Measurements from ENCODE around the gene POLK. TPM values are rescaled to one million over a fixed set of nuclear protein-coding genes. Genes with fewer than 3 reads are reported as not detected.

POLK gene
- total RNA-seq, 1 donor from 2014 or later: 19.3 TPM

- H3K4me3 Mint-ChIP-seq (ENCODE audit: unreplicated experiment): peak overlapping the region; percentile 97
- no peaks in the 10 kb centered on the region for H3K9me3 Mint-ChIP-seq (ENCODE audit: unreplicated experiment)
- no peak for TF ChIP-seq CTCF (IDR thresholded peaks at IDR 0.05; ENCODE audit: unreplicated experiment)
- H3K27me3 Mint-ChIP-seq (ENCODE audit: unreplicated experiment): peaks cover 8% of the 10 kb centered on the region
- peaks cover 8% of the 10 kb centered on the region for H3K36me3 Mint-ChIP-seq (ENCODE audit: low read depth, unreplicated experiment)
- no peak for DNase-seq (ENCODE audit: low spot score)
- H3K4me1 Mint-ChIP-seq (ENCODE audit: unreplicated experiment): peaks cover 18% of the 10 kb centered on the region
- H3K27ac Mint-ChIP-seq (ENCODE audit: unreplicated experiment): no peak overlapping the region
Observed at GRCh38 chr5:75509956-75510355, 1.7 kb upstream of the POLK start.

- Mint-ChIP-seq H3K9me3 (ENCODE audit: unreplicated experiment) (no peaks in the 10 kb centered on the region), H3K27ac (ENCODE audit: unreplicated experiment) (peak overlapping the region; percentile 9), H3K4me3 (ENCODE audit: unreplicated experiment) (peak overlapping the region; percentile 97), H3K36me3 (ENCODE audit: low read depth, unreplicated experiment) (peaks cover 8% of the 10 kb centered on the region), H3K27me3 (ENCODE audit: unreplicated experiment) (peaks cover 8% of the 10 kb centered on the region), H3K4me1 (ENCODE audit: unreplicated experiment) (peaks cover 18% of the 10 kb centered on the region)
- no peak for DNase-seq (ENCODE audit: low spot score)
- TF ChIP-seq CTCF (IDR thresholded peaks at IDR 0.05; ENCODE audit: unreplicated experiment): no peak
Observed at GRCh38 chr5:75510417-75510835, 1.3 kb upstream of the POLK start.

GRCh38 chr5:75510836-75511434, 756 bp upstream of the POLK start:
- peaks cover 8% of the 10 kb centered on the region for H3K36me3 Mint-ChIP-seq (ENCODE audit: low read depth, unreplicated experiment)
- peaks cover 18% of the 10 kb centered on the region for H3K4me1 Mint-ChIP-seq (ENCODE audit: unreplicated experiment)
- peak overlapping the region; percentile 64 for H3K27ac Mint-ChIP-seq (ENCODE audit: unreplicated experiment)
- no peaks in the 10 kb centered on the region for H3K9me3 Mint-ChIP-seq (ENCODE audit: unreplicated experiment)
- peak; percentile 58 for DNase-seq (ENCODE audit: low spot score)
- TF ChIP-seq CTCF (IDR thresholded peaks at IDR 0.05; ENCODE audit: unreplicated experiment): no peak
- H3K27me3 Mint-ChIP-seq (ENCODE audit: unreplicated experiment): peaks cover 8% of the 10 kb centered on the region
- H3K4me3 Mint-ChIP-seq (ENCODE audit: unreplicated experiment): peak overlapping the region; percentile 97

GRCh38 chr5:75512383-75513074, 838 bp downstream of the POLK start:
- peak overlapping the region; percentile 97 for H3K4me3 Mint-ChIP-seq (ENCODE audit: unreplicated experiment)
- H3K27me3 Mint-ChIP-seq (ENCODE audit: unreplicated experiment): peaks cover 7% of the 10 kb centered on the region
- peak overlapping the region; percentile 96 for H3K27ac Mint-ChIP-seq (ENCODE audit: unreplicated experiment)
- peaks cover 18% of the 10 kb centered on the region for H3K4me1 Mint-ChIP-seq (ENCODE audit: unreplicated experiment)
- peaks cover 5% of the 10 kb centered on the region for H3K36me3 Mint-ChIP-seq (ENCODE audit: low read depth, unreplicated experiment)
- DNase-seq (ENCODE audit: low spot score): no peak
- TF ChIP-seq CTCF (IDR thresholded peaks at IDR 0.05; ENCODE audit: unreplicated experiment): no peak
- no peaks in the 10 kb centered on the region for H3K9me3 Mint-ChIP-seq (ENCODE audit: unreplicated experiment)

GRCh38 chr5:75513841-75514240, 2.1 kb downstream of the POLK start:
- TF ChIP-seq CTCF (IDR thresholded peaks at IDR 0.05; ENCODE audit: unreplicated experiment): no peak
- no peaks in the 10 kb centered on the region for H3K9me3 Mint-ChIP-seq (ENCODE audit: unreplicated experiment)
- H3K27ac Mint-ChIP-seq (ENCODE audit: unreplicated experiment): no peak overlapping the region
- H3K36me3 Mint-ChIP-seq (ENCODE audit: low read depth, unreplicated experiment): no peaks in the 10 kb centered on the region
- no peak for DNase-seq (ENCODE audit: low spot score)
- peaks cover 7% of the 10 kb centered on the region for H3K27me3 Mint-ChIP-seq (ENCODE audit: unreplicated experiment)
- H3K4me3 Mint-ChIP-seq (ENCODE audit: unreplicated experiment): no peak overlapping the region
- H3K4me1 Mint-ChIP-seq (ENCODE audit: unreplicated experiment): peaks cover 18% of the 10 kb centered on the region
